Activated CD4-positive, alpha-beta T cell treated with anti-CD3 and anti-CD28 coated beads for 48 hours (primary cell): ENCODE results near the gene ADAMTS14.
"Not testable (repeated sequence)": the region's sequence is repeated elsewhere in the genome, so short reads cannot be mapped to it uniquely, and the experiment has no call there.

Experiments
- DNase-seq: peaks from one replicate; pipeline ENCODE4 v3.0.0-alpha.2; 2020

Gene ADAMTS14

DNA sequence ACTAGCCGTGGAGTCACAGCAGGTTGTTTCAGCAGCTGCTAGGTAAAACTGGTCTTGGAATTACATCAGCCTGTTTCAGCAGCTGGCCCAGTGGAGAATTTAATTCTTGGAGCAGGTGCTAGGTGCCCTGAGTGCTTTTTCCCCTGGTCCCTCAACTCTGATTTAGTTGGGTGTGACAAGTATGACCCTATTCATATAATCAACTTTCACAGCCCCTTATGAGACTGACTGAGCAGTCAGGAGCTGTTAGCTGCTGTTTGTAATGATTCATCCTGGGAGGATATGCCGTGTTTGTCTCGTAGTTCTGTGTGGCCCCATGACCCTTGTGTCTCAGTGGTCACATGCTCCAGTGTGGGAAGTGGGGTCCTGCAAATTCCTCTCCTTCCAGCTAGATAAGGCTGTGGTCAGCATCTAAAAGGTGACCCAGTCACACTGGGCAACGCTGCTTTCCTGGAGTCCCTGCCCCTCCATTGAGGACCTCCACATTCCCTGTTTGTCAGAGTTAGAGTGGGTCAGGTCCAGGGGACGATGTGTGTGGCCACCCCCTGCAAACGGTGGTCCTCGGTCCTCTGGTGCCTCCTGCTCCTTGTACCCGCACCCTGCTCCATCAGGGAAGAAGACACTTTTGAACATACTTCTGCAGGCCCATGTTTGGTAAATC lies 84.5 kb downstream of the ADAMTS14 start:
- no peak for DNase-seq

DNA sequence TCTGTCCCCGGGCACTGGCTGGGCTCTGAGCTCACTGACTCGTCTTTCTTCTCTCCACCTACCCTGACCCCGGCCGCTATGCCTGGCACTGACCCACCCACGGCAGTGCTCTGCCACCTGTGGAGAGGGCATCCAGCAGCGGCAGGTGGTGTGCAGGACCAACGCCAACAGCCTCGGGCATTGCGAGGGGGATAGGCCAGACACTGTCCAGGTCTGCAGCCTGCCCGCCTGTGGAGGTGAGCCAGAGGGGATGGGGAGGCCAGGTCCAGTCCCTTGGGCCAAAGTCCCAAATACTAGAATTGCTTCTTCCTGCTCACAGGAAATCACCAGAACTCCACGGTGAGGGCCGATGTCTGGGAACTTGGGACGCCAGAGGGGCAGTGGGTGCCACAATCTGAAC lies 85.5 kb downstream of the ADAMTS14 start:
- no peak for DNase-seq

- peak; percentile 78 for DNase-seq
Observed at GRCh38 chr10:70758757-70759514, 86.6 kb downstream of the ADAMTS14 start.

- no peak for DNase-seq
Observed at GRCh38 chr10:70759781-70760180, 87.5 kb downstream of the ADAMTS14 start.

- DNase-seq: no peak
Observed at GRCh38 chr10:70760271-70760787, 88.0 kb downstream of the ADAMTS14 start.

- DNase-seq: no peak
Observed at GRCh38 chr10:70761031-70761601, 88.8 kb downstream of the ADAMTS14 start.

DNA sequence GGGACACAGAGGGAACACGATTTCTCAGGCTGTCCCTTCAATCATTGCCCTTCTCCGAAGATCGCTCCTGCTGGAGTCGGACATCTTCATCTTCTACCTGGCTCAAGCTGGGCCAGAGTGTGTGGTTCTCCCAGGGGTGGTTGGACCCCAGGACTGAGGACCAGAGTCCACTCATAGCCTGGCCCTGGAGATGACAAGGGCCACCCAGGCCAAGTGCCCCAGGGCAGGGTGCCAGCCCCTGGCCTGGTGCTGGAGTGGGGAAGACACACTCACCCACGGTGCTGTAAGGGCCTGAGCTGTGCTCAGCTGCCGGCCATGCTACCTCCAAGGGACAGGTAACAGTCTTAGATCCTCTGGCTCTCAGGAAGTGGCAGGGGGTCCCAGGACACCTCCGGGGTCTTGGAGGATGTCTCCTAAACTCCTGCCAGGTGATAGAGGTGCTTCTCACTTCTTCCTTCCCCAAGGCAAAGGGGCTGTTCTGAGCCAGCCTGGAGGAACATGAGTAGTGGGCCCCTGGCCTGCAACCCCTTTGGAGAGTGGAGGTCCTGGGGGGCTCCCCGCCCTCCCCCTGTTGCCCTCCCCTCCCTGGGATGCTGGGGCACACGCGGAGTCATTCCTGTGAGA lies 89.5 kb downstream of the ADAMTS14 start:
- no peak for DNase-seq

DNA sequence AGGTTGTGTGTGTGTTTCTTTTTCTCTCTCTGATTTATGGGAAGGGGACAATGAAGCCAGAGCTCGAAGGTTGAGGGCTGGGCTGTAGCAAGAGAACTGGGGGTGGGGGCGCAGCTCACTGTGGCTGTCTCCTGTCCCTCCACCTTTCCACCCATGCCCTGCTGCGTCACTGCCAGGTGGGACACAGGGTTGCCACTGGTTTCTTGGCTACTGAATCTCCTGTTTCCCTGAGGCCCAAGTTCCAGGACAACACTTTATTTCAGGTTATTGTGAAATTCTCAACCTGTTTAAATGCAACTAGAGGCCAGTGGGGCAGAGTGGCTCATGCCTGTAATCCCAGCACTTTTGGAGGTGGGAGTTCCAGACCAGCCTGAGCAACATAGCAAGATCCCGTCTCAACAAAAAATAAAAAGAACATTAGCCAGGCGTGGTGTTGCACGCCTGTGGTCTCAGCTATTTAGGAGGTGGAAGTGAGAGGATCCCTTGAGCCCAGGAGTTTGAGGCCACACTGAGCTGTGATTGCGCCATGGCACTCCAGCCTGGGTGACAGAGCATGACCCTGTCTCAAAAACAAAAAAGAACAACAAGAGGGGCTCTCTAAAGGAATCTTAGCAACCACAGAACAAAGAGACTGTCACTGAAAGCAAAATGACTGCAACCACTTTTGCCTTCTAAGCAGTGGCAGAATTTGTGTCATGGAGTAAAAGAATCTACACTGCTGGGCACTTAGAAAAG lies 90.3 kb downstream of the ADAMTS14 start:
- no peak for DNase-seq

DNA sequence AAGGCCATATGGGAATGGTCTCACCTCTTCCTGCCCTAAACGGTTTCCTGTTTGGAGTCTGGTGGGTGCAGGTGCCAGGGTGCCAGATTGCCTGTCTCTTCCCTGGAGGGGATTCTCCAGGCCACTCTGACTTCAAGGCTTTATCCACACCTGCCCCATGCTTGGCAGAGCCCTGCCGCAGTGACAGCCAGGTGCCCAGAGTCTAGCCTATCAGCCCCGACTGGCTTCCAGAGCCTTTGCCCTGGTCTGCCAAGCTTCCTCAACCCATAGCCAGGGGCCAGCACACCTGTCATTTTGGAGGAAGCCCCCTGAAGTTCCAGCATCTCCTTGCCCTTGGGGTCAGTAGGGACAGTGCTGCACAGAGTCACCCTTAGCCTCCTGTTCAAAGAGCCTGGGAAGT lies 91.3 kb downstream of the ADAMTS14 start:
- no peak for DNase-seq

GRCh38 chr10:70765794-70766594 lies 93.7 kb downstream of the ADAMTS14 start:
- no peak for DNase-seq

DNA sequence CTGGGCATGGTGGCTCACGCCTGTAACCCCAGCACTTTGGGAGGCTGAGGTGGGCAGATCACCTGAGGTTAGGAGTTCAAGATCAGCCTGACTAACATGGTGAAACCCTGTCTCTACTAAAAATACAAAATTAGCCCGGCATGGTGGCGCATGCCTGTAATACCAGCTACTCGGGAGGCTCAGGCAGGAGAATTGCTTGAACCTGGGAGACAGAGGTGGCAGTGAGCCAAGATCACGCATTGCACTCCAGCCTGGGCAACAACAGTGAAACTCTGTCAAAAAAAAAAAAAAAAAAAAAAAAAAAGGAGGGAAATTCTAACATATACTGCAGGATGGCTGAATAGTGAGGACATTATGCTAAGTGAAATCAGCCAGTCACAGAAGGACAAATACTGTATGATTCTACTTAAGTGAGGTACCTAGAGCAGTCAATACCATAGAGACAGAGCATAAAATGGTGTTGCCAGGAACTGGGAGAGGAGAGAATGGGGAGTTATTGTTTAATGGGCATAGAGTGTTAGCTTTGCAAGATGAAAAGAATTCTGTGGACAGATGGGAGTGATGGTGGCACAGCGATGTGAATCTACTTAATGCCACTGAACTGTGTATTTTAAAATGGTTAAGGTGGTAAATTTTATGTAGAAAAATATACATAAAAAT lies 95.8 kb downstream of the ADAMTS14 start:
- not testable (repeated sequence) for DNase-seq

DNA sequence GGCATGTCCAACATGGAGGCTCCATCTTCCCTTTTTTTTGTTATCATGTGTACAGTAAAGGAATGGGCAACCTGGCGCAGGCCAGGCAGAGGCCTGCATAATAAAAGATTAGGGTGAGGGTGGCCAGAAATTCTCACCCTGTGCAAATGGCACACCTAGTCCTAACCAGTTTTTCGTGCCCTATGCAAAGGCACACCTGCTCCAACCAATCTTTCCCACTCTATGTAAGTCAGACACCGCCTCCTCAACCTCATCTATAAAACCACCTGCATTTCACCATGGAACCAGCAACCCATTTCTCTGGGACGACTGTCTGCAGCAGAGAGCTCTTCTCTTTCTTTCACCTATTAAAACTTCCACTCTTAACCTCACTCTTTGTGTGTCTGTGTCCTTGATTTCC lies 96.8 kb downstream of the ADAMTS14 start:
- DNase-seq: no peak

- DNase-seq: no peak
Observed at GRCh38 chr10:70770001-70770400, 97.7 kb downstream of the ADAMTS14 start.

DNA sequence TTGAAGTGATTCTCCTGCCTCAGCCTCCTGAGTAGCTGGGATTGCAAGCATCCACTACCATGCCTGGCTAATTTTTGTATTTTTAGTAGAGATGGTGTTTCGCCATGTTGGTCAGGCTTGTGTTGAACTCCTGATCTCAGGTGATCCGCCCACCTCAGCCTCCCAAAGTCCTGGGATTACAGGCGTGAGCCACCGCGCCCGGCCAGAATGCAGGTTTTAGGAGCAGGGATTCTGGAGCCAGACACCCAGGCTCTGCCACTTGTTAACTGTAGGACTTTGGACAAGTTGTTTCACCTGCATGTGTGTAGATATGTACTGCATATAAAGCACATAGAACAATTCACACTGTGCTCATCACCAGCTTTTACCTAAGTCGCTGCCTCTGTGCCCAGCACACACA lies 98.2 kb downstream of the ADAMTS14 start:
- DNase-seq: not testable (repeated sequence)

- no peak for DNase-seq
Observed at GRCh38 chr10:70771311-70772194, 99.2 kb downstream of the ADAMTS14 start.

GRCh38 chr10:70772627-70773026 lies 100.3 kb downstream of the ADAMTS14 start:
- DNase-seq: no peak

- no peak for DNase-seq
Observed at GRCh38 chr10:70773461-70773860, 101.2 kb downstream of the ADAMTS14 start.

DNA sequence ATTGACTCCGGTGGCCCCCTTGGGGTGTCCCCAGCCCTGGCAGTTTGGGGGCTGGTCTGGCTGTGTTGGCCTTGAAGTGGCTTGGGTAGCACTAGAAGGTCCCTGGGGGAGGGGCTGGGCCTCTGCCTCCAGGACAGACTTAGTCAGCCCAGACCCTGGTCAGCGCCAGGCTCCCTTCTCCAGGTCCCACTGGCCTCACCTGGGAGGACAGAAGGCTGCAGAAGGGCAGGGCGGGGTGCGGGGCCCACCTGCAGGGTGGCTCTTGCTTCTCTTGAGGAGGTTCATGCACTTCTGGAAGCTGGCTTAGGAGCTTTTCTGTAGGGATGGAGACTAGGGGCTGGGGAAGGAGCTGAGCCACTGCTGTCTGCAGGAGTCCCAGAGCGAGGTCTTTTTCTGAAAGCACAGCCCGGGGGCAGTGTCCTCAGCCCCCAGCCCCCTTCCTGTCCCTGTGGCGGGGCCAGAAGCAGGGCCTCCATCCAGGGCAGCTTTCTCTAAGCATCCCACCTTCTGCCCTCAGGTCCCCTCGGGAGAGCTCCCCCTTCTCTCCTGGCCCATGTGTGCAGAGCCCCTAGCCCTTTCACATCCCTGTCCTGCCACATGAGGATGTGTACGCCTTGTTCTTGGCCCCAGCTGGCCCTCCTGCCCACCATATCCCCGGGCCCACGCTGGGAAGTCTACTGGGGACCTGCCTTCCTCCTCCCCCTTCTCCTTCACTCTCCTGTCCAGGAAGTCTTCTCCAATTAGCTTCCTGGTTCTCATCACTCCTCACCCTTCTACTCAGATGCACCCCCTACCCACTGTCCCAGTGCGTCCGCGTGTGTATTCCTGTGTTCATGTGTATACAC lies 101.9 kb downstream of the ADAMTS14 start:
- no peak for DNase-seq
